ENCODE measurements around the gene PCGF6. TPM values are rescaled to one million over a fixed set of nuclear protein-coding genes. Genes with fewer than 3 reads are reported as not detected.
"Not testable (repeated sequence)": the region's sequence is repeated elsewhere in the genome, so short reads cannot be mapped to it uniquely, and the experiment has no call there.

PCGF6 gene
- total RNA-seq, 1 donor from 2014 or later = 14.3 TPM

GRCh38 chr10:103310197-103310596 is 40.7 kb downstream of the PCGF6 start:
- DNase-seq = no peak

DNA sequence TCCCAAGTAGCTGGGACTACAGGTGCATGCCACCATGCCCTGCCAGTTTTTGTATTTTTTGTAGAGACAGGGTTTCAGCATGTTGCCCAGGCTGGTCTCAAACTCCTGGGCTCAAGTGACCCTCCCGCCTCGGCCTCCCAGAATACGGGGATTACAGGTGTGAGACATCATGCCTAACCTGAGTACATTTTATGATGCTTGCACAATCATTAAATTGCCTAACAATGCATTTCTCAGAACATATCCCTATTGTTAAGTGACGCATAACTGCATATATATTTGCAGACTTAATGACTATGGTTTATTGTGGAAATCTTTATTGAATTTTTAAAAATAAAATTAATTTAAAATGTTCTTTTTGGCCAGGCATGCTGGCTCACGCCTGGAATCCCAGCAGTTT is 43.3 kb downstream of the PCGF6 start:
- no peak for DNase-seq

DNA sequence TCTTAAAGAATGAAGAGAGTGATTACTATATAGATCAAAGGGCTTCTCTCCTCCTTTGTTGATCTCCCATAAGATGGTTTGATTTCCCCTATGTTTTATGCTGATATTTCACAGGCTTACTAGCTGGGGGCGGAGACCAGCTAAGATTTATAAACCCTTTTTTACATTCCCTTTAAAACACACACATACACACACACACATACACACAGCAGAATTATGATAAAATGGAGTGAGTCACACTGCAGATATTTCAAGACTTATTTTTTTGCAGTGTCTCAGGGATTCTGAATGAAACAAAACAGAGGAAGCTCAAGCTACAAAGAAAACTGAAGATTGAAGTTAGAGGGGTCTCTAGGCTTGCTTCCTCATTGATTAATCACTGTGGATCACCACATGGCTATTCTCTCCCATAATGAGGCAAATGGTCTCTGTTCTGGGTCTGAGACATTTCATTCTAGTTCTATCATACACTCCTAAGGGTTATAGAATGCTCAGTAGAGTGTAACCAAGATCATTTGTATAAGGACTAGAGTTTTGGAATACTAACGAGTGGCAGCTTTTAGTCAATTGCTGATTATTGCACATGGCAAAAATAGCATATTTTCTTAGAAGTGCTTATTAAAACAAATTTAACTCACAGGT is 55.4 kb downstream of the PCGF6 start:
- DNase-seq = no peak

- DNase-seq = no peak
Measured at GRCh38 chr10:103291588-103291987, 59.4 kb downstream of the PCGF6 start.

DNA sequence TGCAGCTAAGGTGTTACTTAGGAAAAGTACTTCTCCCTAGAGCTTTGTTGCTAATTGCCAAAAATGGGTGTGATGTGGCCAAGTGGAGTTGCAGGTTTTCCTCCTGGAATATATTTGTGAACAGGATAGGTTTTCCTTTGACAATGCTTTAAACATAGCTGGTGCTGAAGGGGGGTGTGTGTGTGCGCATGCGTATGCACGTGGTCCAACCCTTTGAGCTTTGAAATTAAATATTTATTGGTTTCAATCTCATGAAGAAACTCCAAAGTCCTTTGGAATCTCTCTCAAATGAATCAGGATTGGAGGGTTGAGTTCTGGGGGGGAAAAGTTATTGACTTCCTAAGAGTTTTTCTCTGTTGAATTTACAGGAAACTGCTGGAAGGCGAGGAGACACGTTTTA is 62.9 kb downstream of the PCGF6 start:
- DNase-seq = no peak

DNA sequence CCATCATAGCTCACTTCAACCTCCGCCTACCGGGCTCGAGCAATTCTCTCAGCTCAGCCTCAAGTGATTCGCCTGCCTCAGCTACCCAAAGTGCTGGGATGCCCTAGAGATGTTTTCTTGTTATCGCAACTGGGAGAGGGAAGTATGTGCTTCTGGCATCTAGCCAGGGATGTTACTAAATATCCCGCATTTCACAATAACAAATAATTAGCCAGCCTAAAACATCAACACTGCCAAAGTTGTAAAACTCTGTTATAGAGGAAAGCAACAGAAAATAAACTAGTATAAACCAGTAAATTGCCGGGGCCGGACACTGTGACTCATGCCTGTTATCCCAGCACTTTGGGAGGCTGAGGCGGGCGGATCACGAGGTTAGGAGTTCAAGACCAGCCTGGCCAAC is 66.8 kb downstream of the PCGF6 start:
- no peak for DNase-seq

DNA sequence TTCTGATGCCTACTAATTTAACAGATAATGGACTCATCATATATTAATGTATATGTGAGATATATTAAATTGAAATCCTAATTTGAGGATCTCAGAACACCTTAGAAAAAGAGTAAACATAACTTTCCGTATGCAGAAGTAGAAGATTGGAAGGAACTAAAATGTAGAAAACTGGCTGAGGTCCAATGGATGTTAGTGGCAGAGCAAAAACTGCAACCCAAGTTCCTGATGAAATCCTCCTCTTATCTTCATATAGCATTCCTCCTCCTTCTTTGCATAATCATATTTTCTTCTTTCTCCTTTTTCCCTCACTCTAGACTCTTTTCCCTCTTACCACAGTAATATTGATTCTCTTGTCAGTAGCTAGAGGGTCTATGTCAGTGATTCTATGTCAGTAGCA is 68.0 kb downstream of the PCGF6 start:
- no peak for DNase-seq

DNA sequence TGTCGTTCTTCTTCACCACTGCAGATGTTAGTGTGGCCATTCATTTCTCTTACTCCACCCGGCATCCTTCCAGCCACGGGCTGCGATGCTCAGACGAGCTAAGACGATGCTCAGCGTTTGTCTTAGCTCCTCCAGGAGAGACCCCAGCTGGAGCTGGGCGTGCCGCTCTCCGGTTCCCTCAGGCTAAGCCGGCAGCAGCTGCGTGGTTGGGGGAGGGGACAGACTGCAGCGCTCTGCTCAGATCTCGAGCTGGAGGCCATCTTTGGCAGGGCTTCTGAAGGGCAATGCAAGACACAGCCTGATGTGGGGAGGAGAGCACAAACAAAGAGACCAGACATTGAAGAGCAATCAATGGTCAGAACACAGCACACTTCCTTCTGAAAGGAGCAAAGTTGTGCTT is 69.2 kb downstream of the PCGF6 start:
- no peak for DNase-seq

GRCh38 chr10:103280506-103280905 is 70.4 kb downstream of the PCGF6 start:
- no peak for DNase-seq

- no peak for DNase-seq
Measured at GRCh38 chr10:103280031-103280430, 70.9 kb downstream of the PCGF6 start.

DNA sequence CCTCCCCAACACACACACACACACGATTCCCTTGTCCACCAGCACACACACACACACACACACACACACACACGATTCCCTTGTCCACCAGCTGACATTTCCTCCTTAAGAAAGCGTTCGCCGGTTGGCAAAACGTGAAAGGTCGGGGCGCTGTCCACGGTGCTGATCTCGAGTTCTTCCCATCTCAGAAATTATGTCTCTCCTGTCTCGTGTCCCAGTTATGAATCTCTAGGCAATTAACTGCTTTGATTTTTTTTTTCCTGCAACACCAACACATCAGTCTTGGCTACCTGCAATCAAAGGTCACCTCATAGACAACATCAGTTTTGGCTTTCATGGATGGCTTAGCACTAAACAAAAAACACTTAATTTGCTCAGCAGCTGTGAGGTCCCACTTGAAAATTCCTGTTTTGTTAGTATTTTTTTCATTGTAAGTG is 72.1 kb downstream of the PCGF6 start:
- DNase-seq = peak; percentile 70

DNA sequence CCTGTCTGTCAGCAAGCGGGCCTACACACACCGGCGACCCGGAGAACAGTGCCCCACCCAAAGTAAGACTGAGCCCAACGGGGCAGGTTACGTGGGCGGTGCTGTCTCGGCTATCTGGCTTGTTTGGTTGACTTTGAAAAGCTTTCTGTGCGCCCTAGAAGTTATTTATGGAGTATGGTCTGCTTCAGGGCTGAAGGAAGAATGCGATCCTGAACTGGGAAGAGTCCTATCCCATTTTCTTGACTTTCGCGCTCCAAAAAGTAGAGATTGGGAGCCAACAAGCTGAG is 72.5 kb downstream of the PCGF6 start:
- no peak for DNase-seq

DNA sequence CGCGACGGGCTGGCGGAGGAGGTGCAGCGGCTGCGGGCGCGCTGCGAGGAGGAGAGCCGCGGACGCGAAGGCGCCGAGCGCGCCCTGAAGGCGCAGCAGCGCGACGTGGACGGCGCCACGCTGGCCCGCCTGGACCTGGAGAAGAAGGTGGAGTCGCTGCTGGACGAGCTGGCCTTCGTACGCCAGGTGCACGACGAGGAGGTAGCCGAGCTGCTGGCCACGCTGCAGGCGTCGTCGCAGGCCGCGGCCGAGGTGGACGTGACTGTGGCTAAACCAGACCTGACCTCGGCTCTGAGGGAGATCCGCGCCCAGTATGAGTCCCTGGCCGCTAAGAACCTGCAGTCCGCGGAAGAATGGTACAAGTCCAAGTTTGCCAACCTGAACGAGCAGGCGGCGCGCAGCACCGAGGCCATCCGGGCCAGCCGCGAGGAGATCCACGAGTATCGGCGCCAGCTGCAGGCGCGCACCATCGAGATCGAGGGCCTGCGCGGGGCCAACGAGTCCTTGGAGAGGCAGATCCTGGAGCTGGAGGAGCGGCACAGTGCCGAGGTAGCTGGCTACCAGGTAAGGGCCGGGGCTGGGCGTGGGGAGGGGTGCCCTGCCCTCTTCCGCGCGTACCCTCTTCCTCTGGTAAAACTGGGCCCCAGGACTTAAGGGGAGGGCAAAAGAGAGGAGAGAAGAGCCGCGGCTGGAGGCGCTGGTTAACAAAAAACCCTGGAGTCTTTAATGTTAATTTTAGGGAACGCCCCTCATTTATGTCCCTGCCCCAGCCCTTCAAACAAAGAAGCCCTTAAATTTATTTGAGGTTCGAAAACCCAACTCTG is 73.0 kb downstream of the PCGF6 start:
- no peak for DNase-seq

GRCh38 chr10:103276896-103277712 is 73.8 kb downstream of the PCGF6 start, which contains the start of gene INA:
INA (plus strand) TSS chr10:103277138; CDS start chr10:103277212, 74 bp downstream.
- peak; percentile 58 for DNase-seq

DNA sequence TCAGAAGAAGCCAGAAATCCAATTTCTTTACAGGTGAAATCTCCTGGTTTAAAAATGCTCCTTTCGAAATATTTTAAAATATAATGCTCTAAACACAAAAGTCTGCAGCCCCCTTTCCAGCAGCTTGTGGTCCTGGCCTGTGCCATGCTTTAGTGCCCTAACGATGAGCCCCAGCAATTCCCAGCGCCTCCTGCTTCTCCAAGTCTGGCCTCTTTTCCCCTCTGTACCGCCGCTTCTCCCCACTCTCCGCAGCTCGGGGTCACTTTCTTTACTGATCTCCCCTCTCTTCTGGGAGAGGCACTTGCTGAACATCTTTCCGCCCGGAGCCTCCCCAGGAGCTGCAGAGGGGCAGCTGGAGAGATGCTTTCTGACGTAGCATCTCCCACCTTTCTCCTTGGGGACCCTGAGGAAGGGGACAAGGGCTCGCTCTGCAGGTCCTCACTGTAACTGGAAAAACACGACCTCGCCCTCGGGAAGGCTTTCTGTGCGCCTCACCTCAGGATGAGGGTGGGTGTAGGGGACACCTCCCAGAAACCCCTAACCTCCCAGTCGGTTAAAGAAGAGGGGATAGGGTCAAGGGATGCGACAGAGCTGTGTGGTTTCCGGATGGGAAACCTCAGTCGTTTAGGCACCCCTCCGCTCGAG is 74.6 kb downstream of the PCGF6 start:
- DNase-seq = no peak

DNA sequence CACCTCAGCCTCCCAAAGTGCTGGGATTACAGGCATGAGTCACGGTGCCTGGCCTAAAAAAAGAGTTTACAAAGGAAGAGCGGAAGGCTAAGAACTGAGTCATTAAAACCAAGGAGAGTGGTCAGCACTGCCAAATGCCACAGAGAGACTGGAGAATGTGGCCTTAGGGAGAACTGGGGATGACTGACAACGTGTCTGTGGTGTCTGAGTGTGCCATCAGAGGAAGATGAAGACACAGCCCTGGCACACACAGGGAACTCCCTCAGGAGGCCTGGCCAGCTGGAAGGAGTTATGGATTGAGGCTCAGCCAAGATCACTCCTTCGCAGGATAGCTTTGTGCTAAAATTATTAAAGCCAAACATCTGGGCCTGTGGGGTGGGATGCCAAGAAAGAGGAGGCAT is 77.9 kb downstream of the PCGF6 start:
- peak; percentile 69 for DNase-seq

DNA sequence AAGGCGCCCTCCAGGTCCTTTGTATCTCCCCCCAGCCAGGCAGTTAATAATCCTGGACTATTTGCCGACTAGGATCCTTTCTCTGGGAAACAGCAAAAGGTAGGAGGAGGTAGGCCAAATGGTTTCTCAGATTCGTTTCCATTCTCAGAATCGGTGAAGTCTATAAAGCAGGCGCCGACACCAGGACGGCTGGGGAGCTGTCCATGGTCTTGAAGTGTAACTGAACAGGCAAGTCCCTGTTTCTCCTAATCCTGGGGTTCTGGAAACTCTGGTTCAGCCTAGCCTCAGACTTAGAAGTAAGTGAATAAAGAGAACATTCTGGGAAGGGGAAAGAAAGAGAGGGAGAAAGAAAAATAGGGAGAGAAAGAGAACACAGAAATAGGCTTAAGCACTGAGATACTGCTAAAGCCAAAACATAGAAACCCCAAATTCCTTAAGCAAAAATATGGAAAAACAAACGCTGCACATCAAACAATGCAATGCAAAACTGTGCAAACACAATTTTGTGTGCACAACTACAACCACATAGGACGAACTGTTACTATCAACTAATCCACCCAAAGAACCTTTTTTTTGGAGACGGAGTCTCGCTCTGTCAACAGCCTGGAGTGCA is 85.1 kb downstream of the PCGF6 start:
- DNase-seq = peak; percentile 87

- DNase-seq = no peak
Measured at GRCh38 chr10:103262229-103262628, 88.7 kb downstream of the PCGF6 start.

GRCh38 chr10:103259989-103260388 is 91.0 kb downstream of the PCGF6 start:
- DNase-seq = no peak

GRCh38 chr10:103258928-103259327 is 92.0 kb downstream of the PCGF6 start:
- not testable (repeated sequence) for DNase-seq

DNA sequence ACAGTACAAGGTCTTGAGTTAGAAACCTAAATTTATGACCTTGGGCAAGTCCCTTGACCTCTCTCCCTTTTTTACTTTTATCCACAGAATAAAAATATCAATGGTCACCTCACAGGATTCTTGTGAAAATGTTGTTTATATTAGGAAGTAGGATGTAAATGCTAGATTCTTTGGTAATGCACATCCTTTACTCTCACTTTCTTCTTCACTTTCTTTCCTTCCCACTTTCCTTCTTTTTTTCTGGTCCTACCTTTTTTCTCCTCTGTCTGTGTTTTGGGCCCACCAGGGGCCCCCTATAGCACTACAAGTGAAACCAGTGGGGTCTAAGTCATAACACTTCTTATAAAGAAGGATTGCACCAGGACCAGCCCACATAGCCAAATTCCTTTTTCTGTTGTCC is 93.1 kb downstream of the PCGF6 start:
- no peak for DNase-seq

DNA sequence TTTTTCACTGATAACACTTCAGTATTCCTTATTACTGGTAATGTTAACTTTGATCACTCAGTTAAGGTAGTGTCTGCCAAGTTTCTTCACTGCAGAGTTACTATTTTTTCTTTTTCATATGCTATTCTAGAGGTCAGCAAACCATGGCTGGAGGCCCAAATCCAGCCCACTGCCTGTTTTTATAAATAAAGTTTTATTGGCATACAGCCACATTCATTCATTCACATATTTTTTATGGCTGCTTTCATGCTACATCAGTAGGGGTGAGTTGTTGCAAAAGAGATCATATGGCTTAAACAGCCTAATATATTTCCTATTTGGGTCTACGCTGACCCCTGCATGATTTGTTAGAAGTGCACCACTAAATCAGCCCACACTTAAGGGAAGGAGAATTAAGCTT is 94.3 kb downstream of the PCGF6 start:
- no peak for DNase-seq

Measured in dermis blood vessel endothelial cell (primary cell).